Ovary (tissue), 3 donors: ENCODE results near the gene PHACTR3.

ENCODE experiments used
- POLR2A ChIP-seq: fragments of 450-650 bp; IDR thresholded peaks from one replicate; pipeline ENCODE4 v1.6.1; 2017; ENCODE audit warnings: antibody characterized with exemption, mild to moderate bottlenecking, moderate library complexity
- TF ChIP-seq, protein P1 (sequence below), 3 donors: fragments of 450-650 bp in 2 of 3; fragments of 200-600 bp in 1 of 3; IDR thresholded peaks; one replicate each; pipeline versions ENCODE4 v1.5.1 to v1.8.0; 2016 to 2022; ENCODE audit warnings: antibody characterized with exemption in 3 of 3, mild to moderate bottlenecking in 1 of 3
- donor health status: DM: no; HTN: no; CAD: no.

DNA sequence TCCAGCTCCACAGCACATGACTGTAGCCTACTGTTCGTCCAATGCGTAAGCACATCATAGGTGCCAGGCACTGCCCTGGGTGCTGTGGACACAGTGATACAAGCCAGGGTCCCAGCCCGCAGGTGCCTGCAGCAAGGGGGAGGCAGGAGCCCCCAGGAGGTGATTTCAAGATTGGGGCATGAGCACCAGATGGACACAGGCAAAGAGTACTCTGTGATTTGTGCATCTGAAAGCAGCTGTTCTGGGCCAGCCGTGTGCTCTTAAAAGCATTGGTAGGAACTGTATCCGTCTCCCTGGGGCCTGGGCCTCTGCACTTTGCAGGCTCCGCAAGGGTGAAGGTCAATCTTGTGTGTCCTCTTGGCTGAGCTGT lies 179.3 kb downstream of the PHACTR3 start:
- TF ChIP-seq, protein P1, sequence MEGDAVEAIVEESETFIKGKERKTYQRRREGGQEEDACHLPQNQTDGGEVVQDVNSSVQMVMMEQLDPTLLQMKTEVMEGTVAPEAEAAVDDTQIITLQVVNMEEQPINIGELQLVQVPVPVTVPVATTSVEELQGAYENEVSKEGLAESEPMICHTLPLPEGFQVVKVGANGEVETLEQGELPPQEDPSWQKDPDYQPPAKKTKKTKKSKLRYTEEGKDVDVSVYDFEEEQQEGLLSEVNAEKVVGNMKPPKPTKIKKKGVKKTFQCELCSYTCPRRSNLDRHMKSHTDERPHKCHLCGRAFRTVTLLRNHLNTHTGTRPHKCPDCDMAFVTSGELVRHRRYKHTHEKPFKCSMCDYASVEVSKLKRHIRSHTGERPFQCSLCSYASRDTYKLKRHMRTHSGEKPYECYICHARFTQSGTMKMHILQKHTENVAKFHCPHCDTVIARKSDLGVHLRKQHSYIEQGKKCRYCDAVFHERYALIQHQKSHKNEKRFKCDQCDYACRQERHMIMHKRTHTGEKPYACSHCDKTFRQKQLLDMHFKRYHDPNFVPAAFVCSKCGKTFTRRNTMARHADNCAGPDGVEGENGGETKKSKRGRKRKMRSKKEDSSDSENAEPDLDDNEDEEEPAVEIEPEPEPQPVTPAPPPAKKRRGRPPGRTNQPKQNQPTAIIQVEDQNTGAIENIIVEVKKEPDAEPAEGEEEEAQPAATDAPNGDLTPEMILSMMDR (IDR thresholded peaks at IDR 0.05) = no peak
- no peak for TF ChIP-seq POLR2A
